Measurements from ENCODE around the gene G6PC2. TPM values are rescaled to one million over a fixed set of nuclear protein-coding genes. Genes with fewer than 3 reads are reported as not detected.

The G6PC2 gene
- total and polyA plus RNA-seq, 2 of the 8 experiments (the other 6 are each of a cell fraction or from before 2014, with no cell fraction given), result not detected

GRCh38 chr2:168852481-168852880, 48.6 kb upstream of the G6PC2 start:
- no peak overlapping the region for H3K4me3 ChIP-seq (ENCODE audit: extremely low read depth in 1 of 4, insufficient read depth in 2 of 4, low read depth in 3 of 4, low read length in 4 of 4)
- no peaks in the 10 kb centered on the region for H3K23me2 ChIP-seq (ENCODE audit: low read depth, low read length)
- no peak overlapping the region for H3K4me2 ChIP-seq (ENCODE audit: insufficient read depth in 1 of 2, low read depth in 2 of 2, low read length in 2 of 2)
- no peak overlapping the region for H2BK120ac ChIP-seq (replicated peaks; ENCODE audit: low read depth, low read length)
- H3K4ac ChIP-seq (replicated peaks; ENCODE audit: insufficient read length, low read depth, low read length), result no peak overlapping the region
- DNase-seq (ENCODE audit: low read depth in 1 of 2, low spot score in 2 of 2), result no peak
- H3K9me3 ChIP-seq (ENCODE audit: insufficient read depth in 2 of 2, low read depth in 1 of 2, low read length in 1 of 2), result no peaks in the 10 kb centered on the region
- no peaks in the 10 kb centered on the region for H3K79me2 ChIP-seq (ENCODE audit: control insufficient read depth in 1 of 2, insufficient read depth in 2 of 2, low read length in 2 of 2)
- no peak overlapping the region for H2BK5ac ChIP-seq (ENCODE audit: low read depth, low read length)
- ChIA-PET CTCF (ENCODE audit: partially characterized antibody) (interaction anchor here (0.6 to 0.8 kb wide), 2 partner anchors 10 to 79 kb away, joined by 3 to 4 read pairs; no protein-coding TSS in a partner anchor), POLR2A (ENCODE audit: partially characterized antibody) (interaction anchor here (1.3 kb wide), 1 partner anchor 10 kb away, joined by 3 read pairs; no protein-coding TSS in a partner anchor)
- H3K9ac ChIP-seq (replicated peaks in 1 of 4; ENCODE audit: extremely low read depth in 1 of 4, low read depth in 3 of 4, low read length in 3 of 4), result no peak overlapping the region
- H4K5ac ChIP-seq (ENCODE audit: insufficient read length, low read depth, low read length), result no peak overlapping the region
- H4K8ac ChIP-seq (ENCODE audit: extremely low read depth, insufficient read depth, low read length), result no peak overlapping the region
- peaks cover 0 to 5% (median 0%) of the 10 kb centered on the region in 4 experiments; a peak in 1 of 7 replicates for H3K4me1 ChIP-seq (replicated peaks in 1 of 4; ENCODE audit: control insufficient read depth in 3 of 4, insufficient read depth in 4 of 4, low read length in 3 of 4)
- H3K79me1 ChIP-seq (ENCODE audit: low read depth, low read length), result no peaks in the 10 kb centered on the region
- H3K56ac ChIP-seq (replicated peaks; ENCODE audit: insufficient read length, low read depth, low read length), result no peak overlapping the region
- H3K23ac ChIP-seq (ENCODE audit: insufficient read length), result no peak overlapping the region
- WGBS, 2 experiments (ENCODE audit: extremely low coverage in 1 of 2, insufficient coverage in 1 of 2, insufficient read length in 1 of 2, insufficient replicate concordance in 2 of 2, low coverage in 1 of 2, low lambda C conversion rate in 2 of 2, missing lambda C conversion rate in 1 of 2), result 80% methylated on average over 3 of the region's 3 CpGs; no CpG with 5 or more reads in 1 of the 2 experiments
- no peaks in the 10 kb centered on the region for H4K20me1 ChIP-seq (replicated peaks in 1 of 2; ENCODE audit: control insufficient read depth in 1 of 2, insufficient read depth in 2 of 2, low read length in 2 of 2)
- no peak overlapping the region for H2AK5ac ChIP-seq (ENCODE audit: low read depth, low read length)
- H3K27ac ChIP-seq (ENCODE audit: low read depth, low read length), result no peak overlapping the region
- H2BK12ac ChIP-seq (ENCODE audit: low read depth, low read length), result no peak overlapping the region
- no peak overlapping the region for H4K91ac ChIP-seq (replicated peaks; ENCODE audit: insufficient read length, low read length)
- H3K18ac ChIP-seq (ENCODE audit: extremely low read depth, low read length), result no peak overlapping the region
- H2BK20ac ChIP-seq (ENCODE audit: low read length), result no peak overlapping the region
- H3K27me3 ChIP-seq (replicated peaks in 1 of 4; ENCODE audit: control insufficient read depth in 3 of 4, extremely low read depth in 1 of 4, insufficient read depth in 3 of 4, low read length in 3 of 4), result no peaks in the 10 kb centered on the region
- no peak overlapping the region for H3K14ac ChIP-seq (ENCODE audit: insufficient read length)
- FAIRE-seq, result no peak
- H2AFZ ChIP-seq (ENCODE audit: low read length), result no peak overlapping the region
- H3K36me3 ChIP-seq (ENCODE audit: control insufficient read depth in 2 of 4, insufficient read depth in 4 of 4, low read length in 3 of 4), result no peaks in the 10 kb centered on the region; a peak in 1 of 8 replicates
- no peak overlapping the region for H2BK15ac ChIP-seq (ENCODE audit: low read length)
- TF ChIP-seq BCL11A (IDR thresholded peaks at IDR 0.05; ENCODE audit: low read depth in 2 of 2, low read length in 2 of 2) (no peak), KDM5A (IDR thresholded peaks at IDR 0.05; ENCODE audit: low read length) (no peak), TAF7 (optimal IDR thresholded peaks at IDR 0.05; ENCODE audit: borderline replicate concordance, low read depth, low read length) (no peak), JUND (IDR thresholded peaks at IDR 0.05; ENCODE audit: low read length) (no peak), RBBP5 (IDR thresholded peaks at IDR 0.05; ENCODE audit: borderline replicate concordance, low read depth, low read length) (no peak), E2F6 (IDR thresholded peaks at IDR 0.05) (no peak), HDAC6 (IDR thresholded peaks at IDR 0.05; ENCODE audit: low read depth, low read length) (no peak), CTBP2 (IDR thresholded peaks at IDR 0.05; ENCODE audit: borderline replicate concordance, insufficient read depth, insufficient read length, low read length) (no peak), SP4 (IDR thresholded peaks at IDR 0.05; ENCODE audit: low read length) (no peak), NANOG (IDR thresholded peaks at IDR 0.05; ENCODE audit: insufficient read depth, low read depth, low read length, poor library complexity, severe bottlenecking) (no peak), POLR2A (IDR thresholded peaks at IDR 0.05; ENCODE audit: control extremely low read depth in 1 of 2, low read depth in 2 of 2, low read length in 2 of 2) (no peak), YY1 (IDR thresholded peaks at IDR 0.05; ENCODE audit: low read depth, low read length) (no peak), CREB1 (IDR thresholded peaks at IDR 0.05) (no peak), SP1 (IDR thresholded peaks at IDR 0.05; ENCODE audit: low read depth, low read length) (no peak)
